OCI-M2 (cell line): ENCODE data around the gene GPR176.
A peak's percentile ranks its signal among the peaks of the same experiment; 100 is the strongest.

ENCODE experiments used
- DNase-seq: peaks from one replicate; lab custom pipeline; 2025; ENCODE audit not compliant: unreplicated experiment; lab: John Stamatoyannopoulos, UW

Gene GPR176

GRCh38 chr15:39786447-39787056 is 133.5 kb downstream of the GPR176 start:
- DNase-seq: no peak

- no peak for DNase-seq
These were observed 134.2 kb downstream of the GPR176 start for GRCh38 chr15:39785841-39786240.

GRCh38 chr15:39785139-39785538 is 134.9 kb downstream of the GPR176 start:
- DNase-seq: no peak

GRCh38 chr15:39784638-39785037 is 135.4 kb downstream of the GPR176 start:
- no peak for DNase-seq

GRCh38 chr15:39784125-39784524 is 135.9 kb downstream of the GPR176 start:
- no peak for DNase-seq

GRCh38 chr15:39783244-39783820 is 136.7 kb downstream of the GPR176 start:
- DNase-seq: no peak

GRCh38 chr15:39782441-39783138 is 137.5 kb downstream of the GPR176 start, which contains the start of gene FSIP1:
Gene FSIP1, minus strand, starts transcription at chr15:39782841. Its CDS starts 6,317 bp downstream, at chr15:39776524.
- DNase-seq: peak; percentile 47

DNA sequence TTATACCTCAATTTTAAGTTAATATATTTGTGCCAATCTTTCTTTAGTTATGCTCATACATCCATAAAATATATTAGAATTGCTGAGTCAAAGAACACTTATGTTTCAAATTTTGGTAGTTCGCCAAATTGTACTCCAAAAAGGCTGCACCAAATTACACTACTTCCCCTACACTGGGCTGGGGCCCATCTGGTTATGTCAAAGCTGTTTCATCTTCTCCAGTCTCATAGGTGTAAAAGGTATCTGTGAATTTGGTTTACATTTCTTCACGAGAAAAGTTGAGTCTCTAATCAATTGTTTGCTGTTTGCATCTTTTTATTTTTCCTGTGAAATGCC is 138.1 kb downstream of the GPR176 start:
- no peak for DNase-seq

DNA sequence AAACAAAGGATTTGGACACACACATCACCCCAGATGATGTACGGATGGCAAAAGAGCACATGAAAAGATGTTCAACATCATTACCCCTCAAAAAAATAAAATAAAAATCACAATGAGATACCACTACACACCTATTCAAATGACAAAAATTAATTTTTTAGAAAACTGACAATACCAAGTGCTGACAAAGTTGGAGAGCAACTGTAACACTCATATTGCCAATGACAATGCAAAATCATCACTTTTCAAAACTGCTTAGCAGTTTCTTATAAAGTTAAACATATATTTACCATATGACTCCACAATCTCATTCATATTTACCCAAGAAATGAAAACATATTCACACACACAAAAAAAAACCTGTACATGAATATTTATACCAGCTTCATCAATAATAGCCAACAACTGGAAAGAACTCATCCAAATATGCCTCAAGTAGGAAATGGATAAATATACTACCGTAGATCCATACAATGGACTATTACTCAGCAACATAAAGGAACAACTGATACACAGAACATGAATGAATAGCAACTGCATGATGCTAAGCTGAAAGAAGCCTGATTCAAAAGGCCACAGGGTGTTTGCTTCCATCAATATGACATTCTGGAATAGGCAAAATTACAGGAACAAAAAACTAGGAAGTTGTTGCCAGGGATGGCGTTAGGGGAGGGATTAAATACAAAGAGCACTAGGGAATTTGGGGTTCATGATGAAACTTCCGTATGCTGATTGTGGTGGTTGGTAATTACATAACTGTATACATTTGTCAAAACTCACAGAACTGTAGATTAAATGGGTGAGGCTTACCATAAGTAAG is 138.7 kb downstream of the GPR176 start:
- DNase-seq: no peak

- DNase-seq: no peak
These were observed 142.0 kb downstream of the GPR176 start for GRCh38 chr15:39778021-39778420.

- no peak for DNase-seq
These were observed 142.6 kb downstream of the GPR176 start for GRCh38 chr15:39777496-39777895.

GRCh38 chr15:39776068-39776467 is 144.0 kb downstream of the GPR176 start:
- DNase-seq: no peak

- DNase-seq: no peak
These were observed 145.3 kb downstream of the GPR176 start for GRCh38 chr15:39774688-39775267.

GRCh38 chr15:39770748-39771689 is 149.0 kb downstream of the GPR176 start:
- no peak for DNase-seq

DNA sequence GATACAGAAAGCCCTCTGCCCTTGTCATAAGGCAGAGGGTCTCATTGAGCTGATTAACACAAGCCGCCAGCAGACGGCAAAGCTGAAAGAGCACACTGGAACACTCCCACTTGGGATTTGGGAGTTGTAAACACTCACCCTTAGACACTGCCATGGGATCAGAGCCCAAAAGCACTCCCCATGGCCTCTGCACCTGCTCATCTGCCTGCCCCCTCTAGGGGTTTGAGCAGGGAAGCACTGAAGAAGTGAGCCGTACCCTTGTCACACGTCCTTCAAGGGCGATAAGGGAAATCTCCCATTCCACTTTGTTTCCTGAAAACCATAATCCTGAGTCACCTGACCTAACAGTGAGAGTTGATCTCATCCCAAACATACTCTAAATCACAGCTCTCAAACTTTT is 152.1 kb downstream of the GPR176 start:
- DNase-seq: no peak

DNA sequence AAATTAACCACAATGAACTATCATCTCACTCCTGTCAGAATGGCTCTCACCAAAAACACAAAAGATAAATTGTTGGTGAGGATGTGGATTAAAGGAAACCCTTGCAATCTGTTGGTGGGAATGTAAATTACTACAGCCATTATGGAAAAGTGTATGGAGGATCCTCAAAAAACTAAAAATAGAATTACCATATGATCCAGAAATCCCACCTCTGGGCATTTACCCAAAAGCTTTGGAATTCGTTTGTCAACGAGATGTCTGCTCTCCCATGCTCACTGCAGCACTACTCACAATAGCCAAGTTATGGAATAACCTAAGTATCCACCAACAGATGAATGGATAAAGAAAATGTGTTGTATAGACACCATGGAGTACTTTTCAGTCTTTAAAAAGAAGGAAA is 159.1 kb downstream of the GPR176 start:
- no peak for DNase-seq

- DNase-seq: no peak
These were observed 163.1 kb downstream of the GPR176 start for GRCh38 chr15:39756806-39757522.

DNA sequence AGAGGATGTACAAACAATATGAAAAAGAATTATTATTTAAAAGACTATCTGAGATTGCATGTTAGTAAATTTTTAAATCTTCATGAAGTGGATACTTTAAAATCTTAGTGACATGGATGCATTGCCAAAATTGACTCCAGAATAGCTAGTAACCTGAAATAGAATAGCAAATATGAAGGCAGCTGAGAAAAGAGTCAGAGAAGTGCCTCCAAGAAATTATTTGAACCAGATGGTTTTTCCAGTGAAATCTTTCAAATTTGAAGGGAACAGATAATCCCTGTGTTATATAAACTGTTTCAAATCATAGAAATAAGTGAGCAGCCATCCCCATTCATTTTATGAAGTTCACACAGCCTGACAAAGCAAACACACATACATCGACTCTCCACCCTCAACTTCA is 167.1 kb downstream of the GPR176 start:
- no peak for DNase-seq

DNA sequence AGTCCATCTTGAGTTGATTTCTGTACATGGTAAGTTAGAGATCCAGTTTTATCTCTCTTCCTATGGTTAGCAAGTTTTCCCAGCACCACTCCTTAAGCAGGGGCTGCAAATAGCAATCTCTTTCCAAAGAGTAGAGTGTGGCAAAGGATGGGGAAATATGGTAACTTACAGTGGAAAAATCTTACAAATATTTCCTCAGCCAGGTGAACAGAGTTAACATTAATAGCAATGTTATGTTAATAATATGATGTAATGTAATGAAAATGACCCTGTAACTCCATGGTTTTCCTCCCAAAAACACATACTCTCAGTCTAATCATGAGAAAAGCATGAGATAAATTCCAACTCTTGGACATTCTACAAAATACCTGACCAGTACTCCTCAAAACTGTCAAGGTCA is 167.8 kb downstream of the GPR176 start:
- DNase-seq: no peak
